ENCODE measurements around the gene CHD9. TPM values are rescaled to one million over a fixed set of nuclear protein-coding genes. Genes with fewer than 3 reads are reported as not detected.
"Not testable (repeated sequence)": the region's sequence is repeated elsewhere in the genome, so short reads cannot be mapped to it uniquely, and the experiment has no call there.

CHD9 gene
- total RNA-seq, 4 donors from 2014 or later = 49.2 to 85.7 (median 67.7) TPM

GRCh38 chr16:53261276-53261675, 206.5 kb downstream of the CHD9 start:
- no peak for TF ChIP-seq POLR2A (IDR thresholded peaks at IDR 0.05)
- TF ChIP-seq, protein P1, sequence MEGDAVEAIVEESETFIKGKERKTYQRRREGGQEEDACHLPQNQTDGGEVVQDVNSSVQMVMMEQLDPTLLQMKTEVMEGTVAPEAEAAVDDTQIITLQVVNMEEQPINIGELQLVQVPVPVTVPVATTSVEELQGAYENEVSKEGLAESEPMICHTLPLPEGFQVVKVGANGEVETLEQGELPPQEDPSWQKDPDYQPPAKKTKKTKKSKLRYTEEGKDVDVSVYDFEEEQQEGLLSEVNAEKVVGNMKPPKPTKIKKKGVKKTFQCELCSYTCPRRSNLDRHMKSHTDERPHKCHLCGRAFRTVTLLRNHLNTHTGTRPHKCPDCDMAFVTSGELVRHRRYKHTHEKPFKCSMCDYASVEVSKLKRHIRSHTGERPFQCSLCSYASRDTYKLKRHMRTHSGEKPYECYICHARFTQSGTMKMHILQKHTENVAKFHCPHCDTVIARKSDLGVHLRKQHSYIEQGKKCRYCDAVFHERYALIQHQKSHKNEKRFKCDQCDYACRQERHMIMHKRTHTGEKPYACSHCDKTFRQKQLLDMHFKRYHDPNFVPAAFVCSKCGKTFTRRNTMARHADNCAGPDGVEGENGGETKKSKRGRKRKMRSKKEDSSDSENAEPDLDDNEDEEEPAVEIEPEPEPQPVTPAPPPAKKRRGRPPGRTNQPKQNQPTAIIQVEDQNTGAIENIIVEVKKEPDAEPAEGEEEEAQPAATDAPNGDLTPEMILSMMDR (IDR thresholded peaks at IDR 0.05) = no peak
- DNase-seq (ENCODE audit: low spot score in 2 of 2) = no peak
- no peak overlapping the region for H3K4me3 ChIP-seq (ENCODE audit: low read depth, poor library complexity, severe bottlenecking)
- 96 to 100% methylated on average over 2 of the region's 2 CpGs for WGBS, 2 donors
- intact Hi-C loops (cut with DNase I; ENCODE audit: low total_unique reads) = no loop called here

DNA sequence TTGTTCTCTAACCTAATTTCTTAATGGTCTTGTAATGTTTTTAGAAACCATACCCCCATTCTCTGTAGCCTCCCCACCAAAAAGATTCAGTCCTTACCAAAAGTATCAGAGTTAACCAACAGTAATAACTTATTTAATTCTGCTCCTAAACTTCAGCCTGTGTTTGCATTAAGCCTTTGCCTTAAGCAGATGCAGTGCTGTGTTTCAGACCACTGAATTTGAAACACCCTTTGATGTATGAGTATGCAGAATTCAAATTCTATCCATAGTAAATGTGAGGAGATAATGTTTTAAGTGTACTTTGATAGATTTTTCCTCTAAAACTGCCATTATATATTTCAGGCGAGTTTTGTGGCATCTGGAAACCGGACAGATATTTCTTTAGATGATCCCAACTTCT, 207.9 kb downstream of the CHD9 start:
- TF ChIP-seq, protein P1 (IDR thresholded peaks at IDR 0.05) = no peak
- TF ChIP-seq POLR2A (IDR thresholded peaks at IDR 0.05) = no peak
- intact Hi-C loops (cut with DNase I; ENCODE audit: low total_unique reads) = no loop called here
- WGBS, 2 donors = 94 to 100% methylated on average over 2 of the region's 2 CpGs

DNA sequence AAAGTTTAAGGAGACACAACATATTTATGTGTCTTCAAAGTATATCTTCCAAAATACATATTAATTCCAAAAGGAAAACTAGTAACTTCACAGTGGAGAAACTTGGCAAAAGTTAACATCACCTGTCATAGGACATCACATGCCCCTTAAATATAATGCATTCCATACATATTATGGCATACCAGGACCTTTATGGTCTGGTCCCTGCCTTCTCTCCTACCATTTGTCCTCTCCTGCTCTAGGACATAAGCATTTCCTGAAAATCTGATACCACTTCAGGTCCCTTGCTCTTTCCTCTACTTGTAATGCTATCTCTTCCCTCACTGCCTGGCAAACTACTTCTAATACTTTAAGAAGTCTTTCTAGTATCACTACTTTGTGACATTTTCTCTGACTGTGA, 211.4 kb downstream of the CHD9 start:
- H3K4me3 ChIP-seq (ENCODE audit: low read depth, poor library complexity, severe bottlenecking) = no peak overlapping the region
- DNase-seq (ENCODE audit: low spot score in 2 of 2) = no peak
- TF ChIP-seq POLR2A (IDR thresholded peaks at IDR 0.05) = no peak
- TF ChIP-seq, protein P1 (IDR thresholded peaks at IDR 0.05) = no peak
- intact Hi-C loops (cut with DNase I; ENCODE audit: low total_unique reads) = no loop called here

More for the DNA sequence above, 207.9 kb downstream of the CHD9 start:
- no peak for DNase-seq (ENCODE audit: low spot score in 2 of 2)
- no peak overlapping the region for H3K4me3 ChIP-seq (ENCODE audit: low read depth, poor library complexity, severe bottlenecking)

GRCh38 chr16:53278498-53278897, 223.7 kb downstream of the CHD9 start:
- WGBS, 2 donors = 96% methylated on average over 1 of the region's 2 CpGs
- DNase-seq (ENCODE audit: low spot score in 2 of 2); H3K4me3 ChIP-seq (ENCODE audit: low read depth, poor library complexity, severe bottlenecking); intact Hi-C loops (cut with DNase I; ENCODE audit: low total_unique reads): not testable (repeated sequence)

GRCh38 chr16:53281280-53281679, 226.5 kb downstream of the CHD9 start:
- 75 to 79% methylated on average over 2 of the region's 2 CpGs for WGBS, 2 donors
- intact Hi-C loops (cut with DNase I; ENCODE audit: low total_unique reads) = no loop called here
- no peak for TF ChIP-seq POLR2A (IDR thresholded peaks at IDR 0.05)
- TF ChIP-seq, protein P1 (IDR thresholded peaks at IDR 0.05) = no peak
- no peak overlapping the region for H3K4me3 ChIP-seq (ENCODE audit: low read depth, poor library complexity, severe bottlenecking)
- no peak for DNase-seq (ENCODE audit: low spot score in 2 of 2)

GRCh38 chr16:53281859-53282258, 227.1 kb downstream of the CHD9 start:
- intact Hi-C loops (cut with DNase I; ENCODE audit: low total_unique reads) = no loop called here
- 81 to 89% methylated on average over 2 of the region's 2 CpGs for WGBS, 2 donors
- no peak overlapping the region for H3K4me3 ChIP-seq (ENCODE audit: low read depth, poor library complexity, severe bottlenecking)
- TF ChIP-seq POLR2A (IDR thresholded peaks at IDR 0.05) = no peak
- TF ChIP-seq, protein P1 (IDR thresholded peaks at IDR 0.05) = no peak
- DNase-seq (ENCODE audit: low spot score in 2 of 2) = no peak
